HepG2 (cell line): Measurements from ENCODE around the gene PRM2. TPM values are rescaled to one million over a fixed set of nuclear protein-coding genes. Genes with fewer than 3 reads are reported as not detected.

ENCODE experiments used
- KDM3A ChIP-seq: IDR thresholded peaks from 2 replicates; pipeline ENCODE4 v1.6.1; 2018; ENCODE audit warnings: low read depth, missing compliant biosample characterization
- KDM5B ChIP-seq: sonication (generic); formaldehyde crosslinking; IDR thresholded peaks from 2 replicates; pipeline ENCODE4 v1.4.0; 2020; ENCODE audit warnings: missing genetic modification reagents, mild to moderate bottlenecking, borderline replicate concordance
- REL ChIP-seq: sonication (generic); formaldehyde crosslinking; conservative IDR thresholded peaks from 2 replicates; pipeline ENCODE4 v1.8.0; 2022; ENCODE audit warnings: mild to moderate bottlenecking, missing genetic modification reagents, moderate library complexity
- RELA ChIP-seq: sonication (generic); formaldehyde crosslinking; IDR thresholded peaks from 2 replicates; pipeline ENCODE4 v1.4.0; 2020; ENCODE audit warnings: missing genetic modification reagents
- ZFP91 ChIP-seq: sonication (generic); formaldehyde crosslinking; IDR thresholded peaks from 2 replicates; pipeline ENCODE4 v1.9.0; 2022; ENCODE audit warnings: missing genetic modification reagents, mild to moderate bottlenecking, borderline replicate concordance
- ZMYM4 ChIP-seq: sonication (generic); formaldehyde crosslinking; IDR thresholded peaks from 2 replicates; pipeline ENCODE4 v1.8.1; 2023; ENCODE audit warnings: mild to moderate bottlenecking, missing genetic modification reagents
- ZNF232 ChIP-seq: sonication (generic); formaldehyde crosslinking; IDR thresholded peaks from 2 replicates; pipeline ENCODE4 v1.4.0; 2020; ENCODE audit warnings: missing genetic modification reagents, borderline replicate concordance
- ZNF33B ChIP-seq: sonication (generic); formaldehyde crosslinking; IDR thresholded peaks from 2 replicates; pipeline ENCODE4 v1.5.1; 2020; ENCODE audit warnings: mild to moderate bottlenecking, missing genetic modification reagents
- ZNF589 ChIP-seq: sonication (generic); formaldehyde crosslinking; conservative IDR thresholded peaks from 2 replicates; pipeline ENCODE4 v1.8.0; 2022; ENCODE audit warnings: mild to moderate bottlenecking, moderate library complexity, missing genetic modification reagents
- ZNF615 ChIP-seq: sonication (generic); formaldehyde crosslinking; IDR thresholded peaks from 2 replicates; pipeline ENCODE4 v1.5.0; 2020; ENCODE audit warnings: mild to moderate bottlenecking, missing genetic modification reagents, borderline replicate concordance
- ZNF629 ChIP-seq: sonication (generic); formaldehyde crosslinking; conservative IDR thresholded peaks from 2 replicates; pipeline ENCODE4 v1.5.0; 2020; ENCODE audit warnings: missing genetic modification reagents
- ZNF687 ChIP-seq: sonication (generic); formaldehyde crosslinking; IDR thresholded peaks from 2 replicates; pipeline ENCODE4 v1.5.1; 2020; ENCODE audit warnings: mild to moderate bottlenecking, missing genetic modification reagents, moderate library complexity
- polyA plus RNA-seq, 8 experiments: library from polyadenylated mRNA; depleted of rRNA in 3 of 8; stranded (reverse) in 7 of 8; unstranded in 1 of 8; fragments of >200 nt; fragmentation: Illumina TruSeq in 4 of 8; extraction: Trizol in 4 of 8; gene quantifications; 2 replicates each; pipeline versions ENCODE4 v1.2.1 to v1.2.3, GENCODE V29; 2011 to 2016; ENCODE audit warnings: low read depth in 4 of 8, missing spikeins in 1 of 8, mixed read lengths in 1 of 8; ENCODE audit not compliant: insufficient read depth in 1 of 8
- total RNA-seq, 5 experiments: library from RNA; depleted of rRNA; stranded (reverse); fragments of >200 nt; fragmentation: Illumina TruSeq; extraction: Trizol; gene quantifications; 2 replicates each; pipeline ENCODE4 v1.2.3, GENCODE V29; 2016; ENCODE audit warnings: low read depth in 1 of 5
- TF ChIP-seq, protein P1 (sequence below): fragments of 450-650 bp; IDR thresholded peaks from 2 replicates; pipeline ENCODE4 v1.6.1; 2017; ENCODE audit warnings: mild to moderate bottlenecking
- TF ChIP-seq, protein P2 (sequence below): sonication (generic); formaldehyde crosslinking; IDR thresholded peaks from 2 replicates; pipeline ENCODE4 v1.4.0; 2020; ENCODE audit warnings: low read depth, mild to moderate bottlenecking, missing genetic modification reagents

Gene PRM2
- total and polyA plus RNA-seq, 2 of the 13 experiments (the other 11 are each of a cell fraction or from before 2014, with no cell fraction given): 0.54 TPM; not detected in 1

- TF ChIP-seq, protein P1, sequence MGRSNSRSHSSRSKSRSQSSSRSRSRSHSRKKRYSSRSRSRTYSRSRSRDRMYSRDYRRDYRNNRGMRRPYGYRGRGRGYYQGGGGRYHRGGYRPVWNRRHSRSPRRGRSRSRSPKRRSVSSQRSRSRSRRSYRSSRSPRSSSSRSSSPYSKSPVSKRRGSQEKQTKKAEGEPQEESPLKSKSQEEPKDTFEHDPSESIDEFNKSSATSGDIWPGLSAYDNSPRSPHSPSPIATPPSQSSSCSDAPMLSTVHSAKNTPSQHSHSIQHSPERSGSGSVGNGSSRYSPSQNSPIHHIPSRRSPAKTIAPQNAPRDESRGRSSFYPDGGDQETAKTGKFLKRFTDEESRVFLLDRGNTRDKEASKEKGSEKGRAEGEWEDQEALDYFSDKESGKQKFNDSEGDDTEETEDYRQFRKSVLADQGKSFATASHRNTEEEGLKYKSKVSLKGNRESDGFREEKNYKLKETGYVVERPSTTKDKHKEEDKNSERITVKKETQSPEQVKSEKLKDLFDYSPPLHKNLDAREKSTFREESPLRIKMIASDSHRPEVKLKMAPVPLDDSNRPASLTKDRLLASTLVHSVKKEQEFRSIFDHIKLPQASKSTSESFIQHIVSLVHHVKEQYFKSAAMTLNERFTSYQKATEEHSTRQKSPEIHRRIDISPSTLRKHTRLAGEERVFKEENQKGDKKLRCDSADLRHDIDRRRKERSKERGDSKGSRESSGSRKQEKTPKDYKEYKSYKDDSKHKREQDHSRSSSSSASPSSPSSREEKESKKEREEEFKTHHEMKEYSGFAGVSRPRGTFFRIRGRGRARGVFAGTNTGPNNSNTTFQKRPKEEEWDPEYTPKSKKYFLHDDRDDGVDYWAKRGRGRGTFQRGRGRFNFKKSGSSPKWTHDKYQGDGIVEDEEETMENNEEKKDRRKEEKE: no peak
- TF ChIP-seq KDM3A (0 out of 2 replicates have a peak, but pooled peaks have one; percentile 28), KDM5B (peak; percentile 56; the same call in 1 of the 2 replicates), ZNF687 (CRISPR knock-in tag) (0 out of 2 replicates have a peak, but pooled peaks have one; percentile 2), ZMYM4 (CRISPR knock-in tag) (0 out of 2 replicates have a peak, but pooled peaks have one; percentile 2), ZNF232 (CRISPR knock-in tag) (no peak), RELA (CRISPR knock-in tag) (no peak), REL (CRISPR knock-in tag) (0 out of 2 replicates have a peak, but pooled peaks have one; percentile 33), ZNF33B (peak; percentile 74; the same call in 1 of the 2 replicates), ZFP91 (peak; percentile 8; the same call in 1 of the 2 replicates), ZNF629 (peak; percentile 75), ZNF615 (CRISPR knock-in tag) (no peak), ZNF589 (CRISPR knock-in tag) (peak; percentile 31; the same call in 1 of the 2 replicates)
- TF ChIP-seq, protein P2, sequence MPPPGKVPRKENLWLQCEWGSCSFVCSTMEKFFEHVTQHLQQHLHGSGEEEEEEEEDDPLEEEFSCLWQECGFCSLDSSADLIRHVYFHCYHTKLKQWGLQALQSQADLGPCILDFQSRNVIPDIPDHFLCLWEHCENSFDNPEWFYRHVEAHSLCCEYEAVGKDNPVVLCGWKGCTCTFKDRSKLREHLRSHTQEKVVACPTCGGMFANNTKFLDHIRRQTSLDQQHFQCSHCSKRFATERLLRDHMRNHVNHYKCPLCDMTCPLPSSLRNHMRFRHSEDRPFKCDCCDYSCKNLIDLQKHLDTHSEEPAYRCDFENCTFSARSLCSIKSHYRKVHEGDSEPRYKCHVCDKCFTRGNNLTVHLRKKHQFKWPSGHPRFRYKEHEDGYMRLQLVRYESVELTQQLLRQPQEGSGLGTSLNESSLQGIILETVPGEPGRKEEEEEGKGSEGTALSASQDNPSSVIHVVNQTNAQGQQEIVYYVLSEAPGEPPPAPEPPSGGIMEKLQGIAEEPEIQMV (CRISPR knock-in tag): peak; percentile 29; the same call in 1 of the 2 replicates
These were observed 22.0 kb downstream of the PRM2 start (continued) for GRCh38 chr16:11253995-11254912.
